ENCODE data around the gene MAN1A1.

MAN1A1 gene

GRCh38 chr6:119195204-119195603 is 154.4 kb downstream of the MAN1A1 start:
- DNase-seq (ENCODE audit: low spot score) = no peak

GRCh38 chr6:119193707-119194106 is 155.9 kb downstream of the MAN1A1 start:
- DNase-seq (ENCODE audit: low spot score) = no peak

- no peak for DNase-seq (ENCODE audit: low spot score)
These were observed 157.4 kb downstream of the MAN1A1 start for GRCh38 chr6:119192200-119192599.

GRCh38 chr6:119190176-119190575 is 159.4 kb downstream of the MAN1A1 start:
- no peak for DNase-seq (ENCODE audit: low spot score)

- DNase-seq (ENCODE audit: low spot score) = no peak
These were observed 160.1 kb downstream of the MAN1A1 start for GRCh38 chr6:119189498-119189897.

GRCh38 chr6:119187596-119187995 is 162.0 kb downstream of the MAN1A1 start:
- no peak for DNase-seq (ENCODE audit: low spot score)

- DNase-seq (ENCODE audit: low spot score) = no peak
These were observed 163.1 kb downstream of the MAN1A1 start for GRCh38 chr6:119186490-119186889.

- no peak for DNase-seq (ENCODE audit: low spot score)
These were observed 165.4 kb downstream of the MAN1A1 start for GRCh38 chr6:119184008-119184648.

GRCh38 chr6:119183457-119183856 is 166.1 kb downstream of the MAN1A1 start:
- no peak for DNase-seq (ENCODE audit: low spot score)

- no peak for DNase-seq (ENCODE audit: low spot score)
These were observed 166.7 kb downstream of the MAN1A1 start for GRCh38 chr6:119182875-119183274.

GRCh38 chr6:119182216-119182803 is 167.3 kb downstream of the MAN1A1 start:
- DNase-seq (ENCODE audit: low spot score) = no peak

GRCh38 chr6:119181046-119181445 is 168.5 kb downstream of the MAN1A1 start:
- DNase-seq (ENCODE audit: low spot score) = no peak

- DNase-seq (ENCODE audit: low spot score) = no peak
These were observed 169.7 kb downstream of the MAN1A1 start for GRCh38 chr6:119179842-119180241.

GRCh38 chr6:119179062-119179461 is 170.5 kb downstream of the MAN1A1 start:
- DNase-seq (ENCODE audit: low spot score) = no peak

- DNase-seq (ENCODE audit: low spot score) = no peak
These were observed 173.1 kb downstream of the MAN1A1 start for GRCh38 chr6:119176445-119176844.

GRCh38 chr6:119174879-119175817 is 174.4 kb downstream of the MAN1A1 start:
- DNase-seq (ENCODE audit: low spot score) = no peak

GRCh38 chr6:119174085-119174445 is 175.5 kb downstream of the MAN1A1 start:
- no peak for DNase-seq (ENCODE audit: low spot score)

- DNase-seq (ENCODE audit: low spot score) = no peak
These were observed 176.1 kb downstream of the MAN1A1 start for GRCh38 chr6:119173249-119174084.

- DNase-seq (ENCODE audit: low spot score) = no peak
These were observed 176.7 kb downstream of the MAN1A1 start for GRCh38 chr6:119172824-119173223.

GRCh38 chr6:119171864-119172588 is 177.5 kb downstream of the MAN1A1 start:
- no peak for DNase-seq (ENCODE audit: low spot score)

- DNase-seq (ENCODE audit: low spot score) = no peak
These were observed 178.3 kb downstream of the MAN1A1 start for GRCh38 chr6:119171088-119171841.
